NCI-H2171 (cell line): Measurements from ENCODE around the gene SOX14.

ENCODE experiments used
- DNase-seq: peaks from one replicate; lab custom pipeline; 2025; lab: John Stamatoyannopoulos, UW

Gene SOX14

GRCh38 chr3:137768361-137769321, 4.5 kb downstream of the SOX14 start:
- no peak for DNase-seq

GRCh38 chr3:137769322-137770065, 5.4 kb downstream of the SOX14 start:
- no peak for DNase-seq

GRCh38 chr3:137770066-137770834, 6.1 kb downstream of the SOX14 start:
- no peak for DNase-seq

GRCh38 chr3:137770835-137771399, 6.8 kb downstream of the SOX14 start:
- DNase-seq = no peak

- DNase-seq = no peak
Observed at GRCh38 chr3:137771401-137772213, 7.5 kb downstream of the SOX14 start.

GRCh38 chr3:137772214-137772955, 8.3 kb downstream of the SOX14 start:
- DNase-seq = no peak

- no peak for DNase-seq
Observed at GRCh38 chr3:137778941-137779340, 14.8 kb downstream of the SOX14 start.

GRCh38 chr3:137787529-137787928, 23.4 kb downstream of the SOX14 start:
- DNase-seq = no peak

- DNase-seq = no peak
Observed at GRCh38 chr3:137789236-137789635, 25.1 kb downstream of the SOX14 start.

- no peak for DNase-seq
Observed at GRCh38 chr3:137792626-137793271, 28.6 kb downstream of the SOX14 start.

GRCh38 chr3:137796993-137797392, 32.9 kb downstream of the SOX14 start:
- DNase-seq = no peak

- no peak for DNase-seq
Observed at GRCh38 chr3:137803215-137803614, 39.1 kb downstream of the SOX14 start.

GRCh38 chr3:137807998-137808397, 43.9 kb downstream of the SOX14 start:
- no peak for DNase-seq

GRCh38 chr3:137809509-137809908, 45.4 kb downstream of the SOX14 start:
- DNase-seq = no peak

GRCh38 chr3:137812023-137812422, 47.9 kb downstream of the SOX14 start:
- DNase-seq = no peak

- DNase-seq = no peak
Observed at GRCh38 chr3:137815251-137815650, 51.1 kb downstream of the SOX14 start.
